ENCODE results near the gene CCNL2.

DNA sequence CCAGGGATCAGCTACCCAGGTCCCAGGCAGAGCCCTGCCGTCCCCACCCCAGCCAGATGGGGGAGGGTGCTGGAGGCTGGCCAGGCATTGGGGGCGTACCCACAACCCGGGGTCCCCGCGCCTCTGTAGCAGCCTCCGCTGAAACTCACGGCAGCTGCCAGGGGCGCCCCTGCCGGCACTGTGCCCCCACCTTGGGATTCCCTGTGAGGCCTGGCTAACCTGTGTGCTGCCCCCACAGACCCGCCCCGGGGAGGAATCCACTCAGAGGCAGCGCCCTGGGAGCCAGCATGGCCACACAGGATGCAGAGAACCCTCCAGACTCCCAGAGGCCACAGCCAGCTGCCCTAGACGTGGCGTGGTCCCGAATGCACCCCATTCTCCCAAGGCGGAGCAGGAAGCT is 53.8 kb downstream of the CCNL2 start:
- TF ChIP-seq, protein P1, sequence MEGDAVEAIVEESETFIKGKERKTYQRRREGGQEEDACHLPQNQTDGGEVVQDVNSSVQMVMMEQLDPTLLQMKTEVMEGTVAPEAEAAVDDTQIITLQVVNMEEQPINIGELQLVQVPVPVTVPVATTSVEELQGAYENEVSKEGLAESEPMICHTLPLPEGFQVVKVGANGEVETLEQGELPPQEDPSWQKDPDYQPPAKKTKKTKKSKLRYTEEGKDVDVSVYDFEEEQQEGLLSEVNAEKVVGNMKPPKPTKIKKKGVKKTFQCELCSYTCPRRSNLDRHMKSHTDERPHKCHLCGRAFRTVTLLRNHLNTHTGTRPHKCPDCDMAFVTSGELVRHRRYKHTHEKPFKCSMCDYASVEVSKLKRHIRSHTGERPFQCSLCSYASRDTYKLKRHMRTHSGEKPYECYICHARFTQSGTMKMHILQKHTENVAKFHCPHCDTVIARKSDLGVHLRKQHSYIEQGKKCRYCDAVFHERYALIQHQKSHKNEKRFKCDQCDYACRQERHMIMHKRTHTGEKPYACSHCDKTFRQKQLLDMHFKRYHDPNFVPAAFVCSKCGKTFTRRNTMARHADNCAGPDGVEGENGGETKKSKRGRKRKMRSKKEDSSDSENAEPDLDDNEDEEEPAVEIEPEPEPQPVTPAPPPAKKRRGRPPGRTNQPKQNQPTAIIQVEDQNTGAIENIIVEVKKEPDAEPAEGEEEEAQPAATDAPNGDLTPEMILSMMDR (IDR thresholded peaks at IDR 0.05; ENCODE audit: insufficient read depth, low read length) = no peak
- TF ChIP-seq SPI1 (IDR thresholded peaks at IDR 0.05; ENCODE audit: borderline replicate concordance, low read depth) = no peak
- TF ChIP-seq POLR2AphosphoS5 (IDR thresholded peaks at IDR 0.05; ENCODE audit: low read depth) = no peak

Measured in HL-60 (cell line).